CD4-positive, alpha-beta T cell treated with Interleukin-1 beta for 1 hour (primary cell): ENCODE data around the gene VAMP7.
"Not testable (repeated sequence)": the region's sequence is repeated elsewhere in the genome, so short reads cannot be mapped to it uniquely, and the experiment has no call there.

Experiments
- DNase-seq, 2 donors: peaks; one replicate each; pipeline ENCODE4 v3.0.0-alpha.2; 2020 to 2022

The VAMP7 gene, protein sequence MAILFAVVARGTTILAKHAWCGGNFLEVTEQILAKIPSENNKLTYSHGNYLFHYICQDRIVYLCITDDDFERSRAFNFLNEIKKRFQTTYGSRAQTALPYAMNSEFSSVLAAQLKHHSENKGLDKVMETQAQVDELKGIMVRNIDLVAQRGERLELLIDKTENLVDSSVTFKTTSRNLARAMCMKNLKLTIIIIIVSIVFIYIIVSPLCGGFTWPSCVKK

DNA sequence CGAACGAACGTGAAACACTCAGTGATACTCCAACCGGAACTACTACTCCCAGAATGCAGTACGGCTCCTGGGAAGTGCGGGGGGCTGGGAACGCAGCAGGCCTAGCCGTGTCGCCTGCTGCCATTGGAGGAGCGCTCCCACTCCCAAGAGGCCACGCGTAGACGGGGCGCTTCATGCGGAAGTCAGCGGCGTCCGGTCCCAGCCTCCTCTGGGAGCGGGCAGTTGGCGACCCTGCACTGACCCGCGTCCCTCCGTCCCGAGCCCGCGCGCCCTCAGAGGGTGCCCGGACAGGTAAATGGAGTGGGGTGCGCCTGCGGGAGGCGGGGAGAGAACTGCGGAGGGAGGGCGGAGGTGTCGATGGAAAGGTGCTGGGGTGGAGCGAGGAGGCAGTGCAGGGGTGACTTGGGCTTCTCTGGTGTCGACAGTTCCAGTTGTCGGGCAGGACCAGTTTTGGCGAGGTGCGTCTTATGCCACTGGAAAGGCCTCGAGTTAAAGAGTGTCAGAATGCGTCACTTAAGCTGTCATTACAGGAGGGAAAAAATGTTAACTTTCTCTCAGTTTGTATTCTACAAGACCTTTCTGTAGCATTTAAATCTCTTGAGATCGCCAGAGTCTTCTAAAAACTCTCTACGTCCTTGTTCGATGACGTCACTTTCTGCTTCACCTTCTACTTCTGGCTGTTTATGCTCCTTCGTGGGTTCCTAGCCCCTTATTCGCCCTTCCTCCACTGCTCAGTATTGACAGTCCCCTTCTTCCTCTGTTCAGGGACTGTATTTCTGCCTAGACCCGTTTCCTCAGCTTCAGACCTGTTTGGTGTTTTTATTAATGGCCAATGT is at the start of gene VAMP7:
Gene VAMP7, plus strand, starts transcription at position 188 of the 836 bp plus-strand sequence. CDS start 8,122 bp downstream, outside the sequence.
- peak; percentile 82 for DNase-seq

DNA sequence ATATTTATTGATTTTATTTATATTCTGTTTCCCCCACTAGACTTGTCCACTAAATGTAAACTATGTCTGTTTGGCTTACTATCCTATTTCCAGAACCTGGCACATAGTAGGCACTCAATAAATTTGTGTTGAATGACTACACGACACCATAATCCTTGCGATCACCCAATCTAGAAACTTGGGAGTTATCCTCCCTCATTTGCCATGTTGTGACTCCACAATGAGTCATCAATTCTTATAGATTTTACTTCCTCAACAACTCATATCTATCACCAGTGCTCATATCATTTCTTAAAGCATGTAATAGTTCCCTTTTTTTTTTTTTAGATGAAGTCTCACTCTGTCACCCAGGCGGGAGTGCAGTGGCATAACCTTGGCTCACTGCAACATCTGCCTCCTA is 39.9 kb upstream of the VAMP7 start:
- DNase-seq, result no peak

DNA sequence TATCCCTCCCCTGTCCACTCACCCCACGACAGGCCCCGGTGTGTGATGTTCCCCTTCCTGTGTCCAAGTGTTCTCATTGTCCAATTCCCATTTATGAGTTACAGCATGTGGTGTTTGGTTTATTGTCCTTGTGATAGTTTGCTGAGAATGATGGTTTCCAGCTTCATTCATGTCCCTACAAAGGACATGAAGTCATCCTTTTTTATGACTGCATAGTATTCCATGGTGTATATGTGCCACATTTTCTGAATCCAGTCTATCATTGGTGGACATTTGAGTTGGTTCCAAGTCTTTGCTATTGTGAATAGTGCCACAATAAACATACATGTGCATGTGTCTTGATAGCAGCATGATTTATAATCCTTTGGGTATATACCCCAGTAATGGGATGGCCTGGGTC is 29.4 kb upstream of the VAMP7 start:
- not testable (repeated sequence) for DNase-seq

DNA sequence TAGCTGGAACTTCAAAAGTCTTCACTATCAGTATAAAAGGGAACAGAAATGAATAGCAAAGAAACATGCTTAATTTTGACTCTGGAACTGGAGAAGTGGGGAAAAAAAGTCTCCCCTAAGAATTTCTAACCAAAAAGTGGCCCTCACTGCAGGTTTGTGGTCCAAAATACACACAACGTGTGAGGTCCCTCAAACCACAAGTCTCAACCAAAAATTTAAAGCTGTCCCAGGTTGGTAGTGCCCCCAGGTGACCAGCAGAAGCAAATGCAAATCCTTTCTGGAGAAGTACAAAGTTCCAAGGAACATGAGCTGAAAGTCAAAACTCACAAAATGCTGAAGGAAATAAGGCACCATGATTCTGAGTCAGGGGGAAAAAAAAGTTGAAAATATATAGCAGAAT is 23.6 kb upstream of the VAMP7 start:
- no peak for DNase-seq

DNA sequence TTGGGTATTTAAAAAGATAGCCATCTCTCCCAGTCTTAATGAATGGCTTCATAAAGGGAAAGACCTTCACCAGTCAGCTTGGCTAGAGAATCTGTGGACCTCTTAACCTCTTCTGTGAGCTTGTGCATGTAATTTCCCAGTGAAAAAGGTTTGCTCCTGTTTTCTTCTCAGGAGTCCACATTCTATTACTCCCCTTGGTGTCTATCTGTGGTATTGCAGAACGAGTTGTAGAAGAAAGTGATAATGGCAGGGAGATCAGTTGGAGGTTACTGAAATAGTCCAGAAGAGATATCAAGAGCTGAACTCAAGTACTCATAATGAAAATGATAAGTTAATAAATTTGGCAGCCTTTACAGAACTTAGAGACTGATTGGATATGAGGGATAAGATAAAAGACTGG is 16.5 kb upstream of the VAMP7 start:
- DNase-seq, result no peak

DNA sequence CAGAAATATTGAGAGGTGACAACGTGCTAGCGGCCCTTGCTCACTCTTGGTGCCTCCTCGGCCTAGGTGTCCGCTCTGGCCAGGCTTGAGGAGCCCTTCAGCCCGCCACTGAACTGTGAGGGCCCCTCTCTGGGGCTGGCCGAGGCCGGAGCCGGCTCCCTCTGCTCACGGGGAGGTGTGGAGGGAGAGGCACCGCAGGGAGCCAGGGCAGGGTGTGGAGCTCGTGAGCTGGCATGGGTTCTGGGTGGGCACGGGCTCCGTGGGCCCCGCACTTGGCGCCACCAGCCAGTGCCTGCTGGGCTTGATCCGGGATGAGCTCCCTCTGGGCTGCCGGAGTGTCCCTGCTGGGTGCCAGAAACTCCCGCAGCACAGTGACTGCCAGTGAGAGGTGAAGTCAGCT is 16.0 kb upstream of the VAMP7 start:
- DNase-seq, result no peak

DNA sequence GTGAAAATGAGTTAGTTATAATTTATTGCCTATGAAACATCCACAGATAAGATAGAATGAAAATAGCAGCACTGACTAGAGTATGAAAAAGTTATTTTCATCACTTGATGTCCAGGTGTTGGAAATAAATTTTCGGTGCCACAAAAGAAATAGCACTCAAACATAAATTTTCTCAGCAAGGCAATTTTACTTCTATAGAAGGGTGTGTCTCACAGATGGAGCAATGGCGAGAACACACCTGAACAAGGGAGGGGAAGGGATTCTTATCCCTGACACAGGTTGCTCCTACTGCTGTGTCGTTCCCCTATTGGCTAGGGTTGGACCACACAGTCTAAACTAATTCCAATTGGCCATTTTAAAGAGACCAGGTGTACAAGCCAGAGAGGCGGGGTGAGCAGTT is 13.3 kb upstream of the VAMP7 start:
- DNase-seq, result no peak

DNA sequence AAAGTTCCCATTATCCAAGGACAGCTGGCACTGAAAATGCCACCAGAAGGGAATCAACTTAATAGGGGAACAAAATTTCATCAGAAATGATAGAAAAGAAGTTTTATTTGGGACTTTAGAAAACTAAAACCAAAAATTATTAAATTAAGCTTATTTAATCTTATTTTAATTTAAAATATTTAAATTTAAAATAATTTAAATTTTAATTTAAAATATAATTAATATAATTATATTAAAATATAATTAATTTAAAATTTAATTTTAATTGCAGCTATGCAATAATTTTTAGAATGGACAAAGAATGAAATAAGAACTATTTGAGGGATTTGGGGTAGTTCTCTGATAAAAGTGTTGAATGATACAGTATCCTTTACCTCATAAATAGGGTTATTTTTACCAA is 10.2 kb upstream of the VAMP7 start:
- DNase-seq, result no peak

DNA sequence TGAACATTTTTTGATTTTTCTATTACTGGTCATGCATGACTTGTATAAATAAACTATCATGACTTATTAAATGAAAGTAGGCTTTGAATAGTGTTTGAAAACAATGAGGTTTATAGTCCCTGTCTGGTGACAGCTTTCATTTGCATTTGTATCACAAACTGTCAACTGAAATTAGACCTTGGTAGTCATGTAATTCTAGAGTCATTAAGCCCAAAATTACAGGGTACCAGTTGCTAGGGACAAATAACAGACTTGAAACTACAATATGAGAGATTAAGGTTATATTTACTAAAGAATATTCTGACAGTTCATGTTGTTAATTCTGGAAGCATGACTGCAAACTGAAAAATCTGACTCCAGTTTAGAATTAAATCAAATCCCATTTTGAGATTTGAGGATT is 9.2 kb upstream of the VAMP7 start:
- no peak for DNase-seq

DNA sequence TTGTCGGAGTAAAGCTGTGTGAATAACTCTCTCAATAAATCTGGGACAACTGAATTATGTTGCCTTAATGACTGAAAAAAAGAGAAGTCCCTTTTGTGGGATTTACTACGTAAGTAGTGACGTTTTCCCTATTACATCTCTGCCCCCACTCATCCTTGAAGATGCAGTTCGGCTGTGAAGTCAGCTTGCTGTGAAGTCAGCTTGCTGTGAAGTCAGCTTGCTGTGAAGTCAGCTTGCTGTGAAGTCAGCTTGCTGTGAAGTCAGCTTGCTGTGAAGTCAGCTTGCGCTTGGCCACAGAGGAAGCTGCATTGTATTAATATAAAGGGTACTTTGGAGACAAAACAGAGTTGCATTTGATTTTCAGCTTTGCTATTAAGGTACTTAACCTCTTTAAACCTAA is 8.0 kb upstream of the VAMP7 start:
- DNase-seq, result no peak

DNA sequence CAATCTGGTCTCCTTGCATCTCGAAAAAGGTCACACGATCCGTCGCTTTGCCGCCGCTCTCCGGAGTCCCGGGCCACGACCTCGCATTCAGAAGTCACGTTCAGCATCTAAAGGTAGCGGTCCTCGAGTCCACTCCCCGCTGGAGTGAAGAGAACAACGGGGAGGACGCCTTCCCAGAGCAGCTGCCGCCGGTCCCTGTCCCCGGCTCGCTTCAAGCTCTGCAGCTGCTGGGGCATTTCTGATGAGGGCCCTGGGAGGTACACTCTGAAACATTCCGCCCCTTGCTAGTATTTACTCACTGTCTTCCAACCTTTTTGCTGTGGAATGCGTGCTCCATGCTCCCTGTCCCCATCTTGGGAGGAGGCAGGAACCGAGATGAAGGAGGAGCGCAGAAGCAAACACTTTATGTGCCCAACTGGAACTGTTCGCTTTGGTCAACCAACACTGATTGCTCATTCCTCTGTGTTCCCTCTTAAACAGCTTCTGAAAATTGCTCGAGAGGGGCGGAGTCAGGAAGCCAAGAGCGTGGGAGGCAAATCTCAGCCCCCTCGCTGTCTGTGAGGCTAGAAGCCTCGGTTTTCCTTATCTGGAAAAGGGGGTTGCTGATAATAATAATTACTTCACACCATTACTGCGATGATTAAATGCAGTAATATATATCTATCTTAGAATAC is 6.4 kb upstream of the VAMP7 start:
- DNase-seq, result no peak

DNA sequence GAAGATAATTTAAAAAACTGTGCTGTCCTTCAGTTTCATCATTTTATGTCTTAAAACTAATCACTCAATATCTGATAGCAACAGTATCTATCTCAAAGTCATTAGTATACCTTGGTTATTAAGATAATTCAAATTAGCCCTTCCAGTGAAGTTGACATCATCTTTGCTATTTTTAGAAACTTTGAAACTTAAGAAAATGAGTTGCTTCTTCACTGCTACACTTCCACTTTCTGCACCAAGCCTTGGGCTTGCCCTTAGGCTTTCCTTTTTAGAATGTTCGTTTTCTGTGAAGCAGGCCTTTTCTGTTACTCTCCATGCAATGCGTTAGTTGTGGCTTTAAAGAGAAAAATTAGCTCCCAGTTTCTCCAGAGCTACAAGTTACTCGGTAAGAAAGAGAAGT is 4.4 kb upstream of the VAMP7 start:
- DNase-seq, result no peak

DNA sequence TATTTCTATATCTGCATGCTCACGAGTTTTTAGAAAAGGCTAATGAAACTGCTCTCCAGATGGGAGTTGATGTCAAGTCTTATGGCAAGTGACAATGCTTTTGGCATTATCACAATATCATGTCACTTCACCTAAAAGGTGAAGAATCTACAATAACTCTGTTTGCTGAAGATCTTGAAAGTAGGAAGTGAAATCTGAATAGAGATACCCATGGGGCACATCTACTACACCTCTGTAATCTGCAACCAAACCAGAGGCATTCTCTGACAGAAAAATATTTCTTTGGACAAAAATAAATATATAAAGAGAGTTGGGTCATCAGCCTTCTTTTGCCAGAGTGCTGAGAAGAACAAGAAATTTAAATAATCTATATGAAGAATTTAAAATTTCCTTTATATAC is 3.9 kb upstream of the VAMP7 start:
- DNase-seq, result no peak

DNA sequence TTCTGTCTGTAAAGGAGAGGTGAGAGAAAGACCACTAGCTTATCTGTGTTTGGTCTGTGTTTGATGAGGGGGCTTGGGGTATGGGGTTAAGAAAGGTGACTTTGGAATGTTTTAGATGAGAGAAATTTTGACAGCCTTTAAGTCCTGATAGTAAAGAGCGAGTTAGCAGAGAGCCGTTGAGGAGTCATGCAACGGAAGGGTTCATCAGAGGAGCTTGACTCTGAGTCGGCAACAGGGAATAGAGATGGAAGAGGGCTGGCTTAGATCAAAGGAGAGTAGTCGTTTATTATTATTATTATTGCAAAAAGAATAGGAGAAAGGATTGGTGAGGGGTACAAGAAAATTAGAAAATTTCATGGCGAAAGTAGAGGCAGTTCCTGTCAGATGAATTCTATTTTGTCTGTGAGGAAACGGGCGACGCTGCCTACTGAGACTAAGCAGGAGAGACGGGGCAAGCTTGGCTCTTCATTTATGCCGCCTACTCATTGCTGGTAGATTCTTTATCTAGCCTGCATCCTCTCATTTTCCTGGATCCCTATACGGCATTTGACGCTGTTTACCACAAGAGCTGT is 473 bp upstream of the VAMP7 start:
- DNase-seq, result no peak

DNA sequence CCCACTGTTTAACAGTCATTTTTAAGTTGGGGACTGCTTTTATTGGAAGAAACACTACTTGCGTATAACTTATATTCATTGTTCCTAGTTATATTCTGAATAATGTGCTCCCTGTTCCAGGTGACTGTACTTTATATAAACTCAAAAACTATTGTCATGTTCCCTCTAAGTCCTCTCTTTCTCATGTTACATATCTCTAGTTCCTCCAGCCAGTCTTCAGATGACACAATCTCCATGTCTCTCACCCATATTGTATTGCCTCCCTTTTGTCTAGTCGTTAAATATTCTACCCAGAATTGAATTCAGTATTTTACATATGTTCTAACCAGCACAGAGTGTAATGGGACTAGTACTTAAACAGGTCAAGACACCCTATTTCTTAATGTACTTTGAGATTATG is 5.3 kb downstream of the VAMP7 start:
- DNase-seq, result no peak

DNA sequence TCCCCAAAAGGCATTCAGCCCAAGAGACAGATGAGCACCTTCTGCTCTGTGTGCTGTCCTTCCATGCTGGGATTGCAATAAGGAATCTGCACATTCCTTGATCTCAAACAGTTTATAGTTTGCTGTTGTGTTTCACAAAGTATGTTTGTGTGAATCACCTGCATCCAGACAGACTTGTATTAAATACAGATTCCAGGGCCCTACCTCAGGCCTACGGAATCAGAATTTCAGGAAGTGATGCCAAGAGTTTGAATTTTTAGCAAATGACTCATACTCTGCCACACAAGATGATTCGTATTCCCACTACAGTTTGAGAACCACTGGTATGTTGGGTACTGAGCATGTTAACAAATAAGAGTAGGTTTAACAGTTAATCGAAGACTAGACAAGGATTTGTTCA is 7.0 kb downstream of the VAMP7 start:
- no peak for DNase-seq

DNA sequence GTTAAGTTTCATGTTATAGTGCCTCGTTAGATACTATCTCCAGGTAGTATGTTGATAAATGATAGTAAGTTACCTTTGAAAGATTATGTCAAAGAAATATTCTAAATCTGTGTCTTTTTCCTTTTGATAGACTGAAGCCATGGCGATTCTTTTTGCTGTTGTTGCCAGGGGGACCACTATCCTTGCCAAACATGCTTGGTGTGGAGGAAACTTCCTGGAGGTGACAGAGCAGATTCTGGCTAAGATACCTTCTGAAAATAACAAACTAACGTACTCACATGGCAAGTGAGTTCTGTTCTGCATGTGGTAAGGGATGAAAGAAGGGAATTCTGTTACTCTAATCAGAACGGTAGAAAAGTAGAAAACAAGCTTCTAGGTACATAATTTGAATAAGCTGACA is 8.2 kb downstream of the VAMP7 start:
- DNase-seq, result no peak

DNA sequence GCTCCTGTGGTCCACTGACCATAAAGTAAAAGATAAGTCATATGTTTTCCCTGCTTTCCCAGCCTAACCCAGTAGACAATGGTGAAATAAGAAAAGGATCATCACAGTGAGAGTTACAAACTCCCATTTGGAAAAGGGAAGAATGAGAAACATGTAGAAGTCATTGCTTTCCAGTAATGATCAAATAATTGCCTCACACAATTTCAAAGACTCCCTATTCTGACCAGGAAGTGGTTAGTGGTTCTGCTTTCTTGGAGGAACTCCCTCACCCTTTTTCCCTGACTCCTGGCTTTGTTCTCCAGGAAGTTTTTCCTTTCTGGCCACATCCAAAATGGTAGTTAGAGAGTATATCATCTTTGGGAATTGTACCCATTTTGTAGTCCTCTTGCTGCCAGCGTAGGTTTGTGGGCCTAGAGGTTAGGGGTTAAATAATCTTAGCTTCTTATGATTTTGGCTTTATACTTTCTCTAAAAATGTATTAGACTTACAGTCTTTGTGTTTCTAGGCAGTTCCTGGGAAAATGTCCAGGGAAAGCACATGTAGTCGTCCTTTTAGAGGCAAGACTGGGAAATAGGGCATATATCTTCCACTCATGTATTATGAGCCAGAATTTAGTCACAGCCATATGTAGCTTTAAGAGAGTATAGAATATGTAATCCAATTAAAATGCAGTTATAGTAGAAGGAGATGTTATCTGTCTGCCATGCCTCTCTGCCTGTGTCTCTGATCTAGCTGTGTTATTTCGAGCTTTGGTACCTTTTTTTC is 10.5 kb downstream of the VAMP7 start:
- DNase-seq, result no peak

DNA sequence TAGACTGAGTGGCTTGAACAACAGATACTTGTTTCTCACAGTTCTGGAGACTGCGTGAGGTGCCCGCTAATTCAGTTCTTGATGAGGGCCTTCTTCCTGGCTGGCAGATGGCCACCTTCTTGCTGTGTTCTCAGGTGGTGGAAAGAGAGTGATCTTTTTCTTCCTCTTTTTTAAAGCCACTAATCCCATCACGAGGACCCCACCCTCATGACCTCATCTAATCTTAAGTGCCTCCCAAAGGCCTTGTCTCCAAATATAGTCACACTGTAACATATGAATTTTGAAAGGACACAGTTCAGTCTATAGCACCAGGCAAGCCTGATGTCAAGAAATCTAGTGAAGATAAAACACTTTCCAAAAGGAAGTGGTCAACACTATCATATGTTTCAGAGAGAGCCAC is 12.4 kb downstream of the VAMP7 start:
- no peak for DNase-seq

DNA sequence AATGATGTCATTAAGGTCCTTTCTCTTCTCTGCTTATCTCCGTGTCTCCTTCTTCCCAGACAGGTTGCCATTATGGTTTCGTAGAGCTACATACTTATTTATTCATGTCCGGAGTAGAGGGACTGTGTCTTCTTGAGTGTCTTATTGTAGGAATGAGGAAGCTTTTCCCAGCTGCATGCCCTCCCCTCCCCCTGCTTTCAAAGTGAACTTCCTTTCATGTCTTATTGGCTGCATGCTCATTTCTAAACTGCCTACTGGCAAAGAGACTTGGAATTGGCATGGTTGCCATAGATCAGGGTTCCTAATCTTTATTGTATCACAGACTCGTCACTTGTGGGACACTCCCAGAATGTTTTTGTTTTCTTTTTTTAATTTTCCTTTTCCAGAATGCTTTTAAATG is 15.4 kb downstream of the VAMP7 start:
- DNase-seq, result no peak

DNA sequence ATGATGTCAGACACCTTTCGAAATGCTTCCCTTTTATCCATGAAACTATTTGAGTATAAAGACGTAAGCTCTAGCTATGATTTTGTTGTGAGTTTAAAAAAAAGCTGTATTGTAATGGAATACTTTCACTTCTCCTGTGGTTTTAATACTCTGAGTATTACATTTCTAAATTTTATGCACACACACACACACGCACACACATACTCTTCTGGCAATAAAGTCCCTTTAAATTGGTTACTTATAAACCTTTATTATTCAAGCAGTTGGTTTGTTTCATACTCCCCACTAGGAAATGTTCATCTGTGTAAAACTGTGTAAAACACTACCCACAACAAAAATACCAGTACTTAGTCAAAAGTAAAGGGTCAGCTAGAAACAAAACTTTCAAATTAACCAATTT is 18.2 kb downstream of the VAMP7 start:
- no peak for DNase-seq

DNA sequence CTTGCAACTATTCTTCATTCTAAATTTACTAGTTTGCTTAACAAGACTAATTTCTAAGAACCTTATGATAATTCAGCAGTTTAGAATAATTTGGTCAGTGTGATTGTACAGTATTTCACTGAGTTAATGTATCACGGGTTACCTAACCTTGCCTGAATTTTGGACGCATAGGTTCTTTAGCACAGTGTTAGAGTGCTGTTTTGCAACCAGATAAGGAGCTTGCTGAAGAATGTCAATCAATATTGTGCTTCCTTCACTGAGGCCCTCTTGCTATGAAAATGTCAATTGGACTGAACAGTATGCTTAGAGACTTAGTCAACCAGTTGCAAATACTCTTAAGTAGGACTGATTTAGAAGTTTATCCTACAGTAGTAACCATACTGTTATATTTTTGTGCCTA is 19.6 kb downstream of the VAMP7 start:
- DNase-seq, result no peak

DNA sequence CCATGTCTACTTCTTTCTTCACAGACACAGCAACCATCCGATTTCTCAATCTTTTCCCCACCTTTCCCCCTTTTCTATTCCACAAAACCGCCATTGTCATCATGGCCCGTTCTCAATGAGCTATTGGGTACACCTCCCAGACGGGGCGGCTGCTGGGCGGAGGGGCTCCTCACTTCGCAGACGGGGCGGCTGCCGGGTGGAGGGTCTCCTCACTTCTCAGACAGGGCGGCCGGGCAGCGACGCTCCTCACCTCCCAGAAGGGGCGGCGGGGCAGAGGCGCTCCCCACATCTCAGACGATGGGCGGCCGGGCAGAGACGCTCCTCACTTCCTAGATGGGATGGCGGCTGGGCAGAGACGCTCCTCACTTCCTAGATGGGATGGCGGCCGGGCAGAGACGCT is 26.5 kb downstream of the VAMP7 start:
- not testable (repeated sequence) for DNase-seq
